ENCODE data around the gene GRIK1.

DNA sequence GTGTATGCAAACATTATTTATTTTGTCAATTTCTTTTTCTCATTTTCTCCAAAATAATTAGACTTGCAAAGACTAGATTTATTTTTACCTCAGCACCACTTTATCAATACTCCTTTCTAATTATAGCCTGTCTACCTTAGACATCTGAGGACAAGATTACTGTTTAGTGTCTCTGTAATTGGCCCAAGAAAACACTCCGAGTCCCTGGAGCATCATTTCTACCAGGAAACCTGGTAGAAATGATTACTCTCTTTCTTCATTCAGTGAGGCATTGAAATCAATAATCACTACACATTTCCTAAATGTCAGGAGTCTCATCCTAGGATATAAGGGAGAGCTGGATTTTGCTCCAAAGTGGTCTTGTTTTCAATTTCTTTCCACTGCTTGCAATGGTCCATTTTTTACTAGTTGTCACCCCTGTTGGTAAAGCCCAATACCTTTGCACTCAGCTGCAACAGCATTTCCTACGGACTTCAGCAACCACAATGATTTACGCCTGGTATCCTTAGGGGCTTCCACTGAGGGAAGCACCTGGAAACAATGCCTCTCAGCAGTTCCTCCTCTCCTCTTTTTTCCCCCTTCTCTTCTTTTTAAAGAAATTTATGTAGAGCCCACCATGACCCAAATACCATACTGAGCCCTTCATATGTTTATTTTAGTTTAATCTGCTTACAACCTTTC is 64.6 kb downstream of the GRIK1 start:
- TF ChIP-seq, protein P1, sequence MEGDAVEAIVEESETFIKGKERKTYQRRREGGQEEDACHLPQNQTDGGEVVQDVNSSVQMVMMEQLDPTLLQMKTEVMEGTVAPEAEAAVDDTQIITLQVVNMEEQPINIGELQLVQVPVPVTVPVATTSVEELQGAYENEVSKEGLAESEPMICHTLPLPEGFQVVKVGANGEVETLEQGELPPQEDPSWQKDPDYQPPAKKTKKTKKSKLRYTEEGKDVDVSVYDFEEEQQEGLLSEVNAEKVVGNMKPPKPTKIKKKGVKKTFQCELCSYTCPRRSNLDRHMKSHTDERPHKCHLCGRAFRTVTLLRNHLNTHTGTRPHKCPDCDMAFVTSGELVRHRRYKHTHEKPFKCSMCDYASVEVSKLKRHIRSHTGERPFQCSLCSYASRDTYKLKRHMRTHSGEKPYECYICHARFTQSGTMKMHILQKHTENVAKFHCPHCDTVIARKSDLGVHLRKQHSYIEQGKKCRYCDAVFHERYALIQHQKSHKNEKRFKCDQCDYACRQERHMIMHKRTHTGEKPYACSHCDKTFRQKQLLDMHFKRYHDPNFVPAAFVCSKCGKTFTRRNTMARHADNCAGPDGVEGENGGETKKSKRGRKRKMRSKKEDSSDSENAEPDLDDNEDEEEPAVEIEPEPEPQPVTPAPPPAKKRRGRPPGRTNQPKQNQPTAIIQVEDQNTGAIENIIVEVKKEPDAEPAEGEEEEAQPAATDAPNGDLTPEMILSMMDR (IDR thresholded peaks at IDR 0.05; ENCODE audit: borderline replicate concordance, extremely low read depth, low read length, poor library complexity, severe bottlenecking): no peak
- TF ChIP-seq EZH2 (IDR thresholded peaks at IDR 0.05; ENCODE audit: borderline replicate concordance, low read depth, low read length, severe bottlenecking): no peak
